Liver (tissue), 3 donors: ENCODE measurements around the gene VN1R2.
"Not testable (repeated sequence)": the region's sequence is repeated elsewhere in the genome, so short reads cannot be mapped to it uniquely, and the experiment has no call there.

ENCODE experiments used
- GABPA ChIP-seq, 2 donors: IDR thresholded peaks in 1 of 2; conservative IDR thresholded peaks in 1 of 2; 2 replicates each; pipeline ENCODE4 v1.6.1; 2016; ENCODE audit warnings: antibody characterized with exemption in 2 of 2, mild to moderate bottlenecking in 1 of 2, moderate library complexity in 1 of 2
- RAD21 ChIP-seq, 2 donors: IDR thresholded peaks; 2 replicates each; pipeline ENCODE4 v1.6.1; 2016; ENCODE audit warnings: antibody characterized with exemption in 2 of 2, mild to moderate bottlenecking in 2 of 2
- REST ChIP-seq: IDR thresholded peaks from 2 replicates; pipeline ENCODE4 v1.6.1; 2016; ENCODE audit warnings: antibody characterized with exemption, mild to moderate bottlenecking
- SP1 ChIP-seq: IDR thresholded peaks from 2 replicates; pipeline ENCODE4 v1.6.1; 2018; ENCODE audit warnings: antibody characterized with exemption, mild to moderate bottlenecking
- TAF1 ChIP-seq: conservative IDR thresholded peaks from 2 replicates; pipeline ENCODE4 v1.6.1; 2016; ENCODE audit warnings: antibody characterized with exemption, mild to moderate bottlenecking
- YY1 ChIP-seq: IDR thresholded peaks from 2 replicates; pipeline ENCODE4 v1.6.1; 2016; ENCODE audit warnings: antibody characterized with exemption, mild to moderate bottlenecking
- ZBTB33 ChIP-seq: IDR thresholded peaks from 2 replicates; pipeline ENCODE4 v1.6.1; 2016; ENCODE audit warnings: antibody characterized with exemption
- TF ChIP-seq, protein P1 (sequence below): fragments of 150-350 bp; IDR thresholded peaks from 2 replicates; pipeline ENCODE4 v1.5.1; 2017; ENCODE audit warnings: improper control_type of control experiment, low read depth, low read length; ENCODE audit not compliant: missing input control
- TF ChIP-seq, protein P2 (sequence below): IDR thresholded peaks from 2 replicates; pipeline ENCODE4 v1.6.1; 2016; ENCODE audit warnings: antibody characterized with exemption
- donor health status: healthy.
- donor health status: healthy.

- TF ChIP-seq, protein P1, sequence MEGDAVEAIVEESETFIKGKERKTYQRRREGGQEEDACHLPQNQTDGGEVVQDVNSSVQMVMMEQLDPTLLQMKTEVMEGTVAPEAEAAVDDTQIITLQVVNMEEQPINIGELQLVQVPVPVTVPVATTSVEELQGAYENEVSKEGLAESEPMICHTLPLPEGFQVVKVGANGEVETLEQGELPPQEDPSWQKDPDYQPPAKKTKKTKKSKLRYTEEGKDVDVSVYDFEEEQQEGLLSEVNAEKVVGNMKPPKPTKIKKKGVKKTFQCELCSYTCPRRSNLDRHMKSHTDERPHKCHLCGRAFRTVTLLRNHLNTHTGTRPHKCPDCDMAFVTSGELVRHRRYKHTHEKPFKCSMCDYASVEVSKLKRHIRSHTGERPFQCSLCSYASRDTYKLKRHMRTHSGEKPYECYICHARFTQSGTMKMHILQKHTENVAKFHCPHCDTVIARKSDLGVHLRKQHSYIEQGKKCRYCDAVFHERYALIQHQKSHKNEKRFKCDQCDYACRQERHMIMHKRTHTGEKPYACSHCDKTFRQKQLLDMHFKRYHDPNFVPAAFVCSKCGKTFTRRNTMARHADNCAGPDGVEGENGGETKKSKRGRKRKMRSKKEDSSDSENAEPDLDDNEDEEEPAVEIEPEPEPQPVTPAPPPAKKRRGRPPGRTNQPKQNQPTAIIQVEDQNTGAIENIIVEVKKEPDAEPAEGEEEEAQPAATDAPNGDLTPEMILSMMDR, result not testable (repeated sequence)
- not testable (repeated sequence) for TF ChIP-seq GABPA (IDR thresholded peaks at IDR 0.05 in 1 of 2, conservative IDR thresholded peaks at IDR 0.05 in 1 of 2); ZBTB33; REST; TAF1; RAD21 (IDR thresholded peaks at IDR 0.05); YY1; SP1
- TF ChIP-seq, protein P2, sequence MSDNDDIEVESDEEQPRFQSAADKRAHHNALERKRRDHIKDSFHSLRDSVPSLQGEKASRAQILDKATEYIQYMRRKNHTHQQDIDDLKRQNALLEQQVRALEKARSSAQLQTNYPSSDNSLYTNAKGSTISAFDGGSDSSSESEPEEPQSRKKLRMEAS, result not testable (repeated sequence)
These were observed 23.9 kb downstream of the VN1R2 start for GRCh38 chr19:53281947-53282346.
